ENCODE data around the gene EVA1A. TPM values are rescaled to one million over a fixed set of nuclear protein-coding genes. Genes with fewer than 3 reads are reported as not detected.

EVA1A gene
- total RNA-seq, 1 donor from 2014 or later = 19.9 TPM

GRCh38 chr2:75498907-75499306 lies 61.8 kb downstream of the EVA1A start:
- Mint-ChIP-seq H3K36me3 (ENCODE audit: low read depth, unreplicated experiment) (no peaks in the 10 kb centered on the region), H3K27me3 (ENCODE audit: unreplicated experiment) (no peaks in the 10 kb centered on the region), H3K9me3 (ENCODE audit: unreplicated experiment) (no peaks in the 10 kb centered on the region), H3K4me3 (ENCODE audit: unreplicated experiment) (no peak overlapping the region), H3K4me1 (ENCODE audit: unreplicated experiment) (peaks cover 45% of the 10 kb centered on the region), H3K27ac (ENCODE audit: unreplicated experiment) (no peak overlapping the region)
- TF ChIP-seq CTCF (IDR thresholded peaks at IDR 0.05; ENCODE audit: unreplicated experiment) = no peak
- DNase-seq (ENCODE audit: low spot score) = no peak

GRCh38 chr2:75497256-75497655 lies 63.5 kb downstream of the EVA1A start:
- H3K36me3 Mint-ChIP-seq (ENCODE audit: low read depth, unreplicated experiment) = peaks cover 6% of the 10 kb centered on the region
- H3K4me3 Mint-ChIP-seq (ENCODE audit: unreplicated experiment) = no peak overlapping the region
- no peak for DNase-seq (ENCODE audit: low spot score)
- H3K4me1 Mint-ChIP-seq (ENCODE audit: unreplicated experiment) = peaks cover 34% of the 10 kb centered on the region
- TF ChIP-seq CTCF (IDR thresholded peaks at IDR 0.05; ENCODE audit: unreplicated experiment) = no peak
- no peaks in the 10 kb centered on the region for H3K27me3 Mint-ChIP-seq (ENCODE audit: unreplicated experiment)
- no peak overlapping the region for H3K27ac Mint-ChIP-seq (ENCODE audit: unreplicated experiment)
- no peaks in the 10 kb centered on the region for H3K9me3 Mint-ChIP-seq (ENCODE audit: unreplicated experiment)

GRCh38 chr2:75495862-75496261 lies 64.9 kb downstream of the EVA1A start:
- DNase-seq (ENCODE audit: low spot score) = no peak
- Mint-ChIP-seq H3K36me3 (ENCODE audit: low read depth, unreplicated experiment) (peaks cover 6% of the 10 kb centered on the region), H3K4me1 (ENCODE audit: unreplicated experiment) (peaks cover 25% of the 10 kb centered on the region), H3K27ac (ENCODE audit: unreplicated experiment) (no peak overlapping the region), H3K27me3 (ENCODE audit: unreplicated experiment) (no peaks in the 10 kb centered on the region), H3K9me3 (ENCODE audit: unreplicated experiment) (no peaks in the 10 kb centered on the region), H3K4me3 (ENCODE audit: unreplicated experiment) (no peak overlapping the region)
- TF ChIP-seq CTCF (IDR thresholded peaks at IDR 0.05; ENCODE audit: unreplicated experiment) = no peak

GRCh38 chr2:75494137-75494769 lies 66.5 kb downstream of the EVA1A start:
- no peak for DNase-seq (ENCODE audit: low spot score)
- Mint-ChIP-seq H3K36me3 (ENCODE audit: low read depth, unreplicated experiment) (peaks cover 6% of the 10 kb centered on the region), H3K27me3 (ENCODE audit: unreplicated experiment) (no peaks in the 10 kb centered on the region), H3K27ac (ENCODE audit: unreplicated experiment) (no peak overlapping the region), H3K9me3 (ENCODE audit: unreplicated experiment) (no peaks in the 10 kb centered on the region), H3K4me3 (ENCODE audit: unreplicated experiment) (no peak overlapping the region), H3K4me1 (ENCODE audit: unreplicated experiment) (peaks cover 15% of the 10 kb centered on the region)
- no peak for TF ChIP-seq CTCF (IDR thresholded peaks at IDR 0.05; ENCODE audit: unreplicated experiment)

- H3K27ac Mint-ChIP-seq (ENCODE audit: unreplicated experiment) = no peak overlapping the region
- no peak for DNase-seq (ENCODE audit: low spot score)
- peaks cover 15% of the 10 kb centered on the region for H3K4me1 Mint-ChIP-seq (ENCODE audit: unreplicated experiment)
- no peaks in the 10 kb centered on the region for H3K9me3 Mint-ChIP-seq (ENCODE audit: unreplicated experiment)
- peak overlapping the region; percentile 64 for H3K4me3 Mint-ChIP-seq (ENCODE audit: unreplicated experiment)
- H3K27me3 Mint-ChIP-seq (ENCODE audit: unreplicated experiment) = no peaks in the 10 kb centered on the region
- no peak for TF ChIP-seq CTCF (IDR thresholded peaks at IDR 0.05; ENCODE audit: unreplicated experiment)
- H3K36me3 Mint-ChIP-seq (ENCODE audit: low read depth, unreplicated experiment) = peaks cover 6% of the 10 kb centered on the region
Measured at GRCh38 chr2:75493230-75493629, 67.5 kb downstream of the EVA1A start.
